Hypothalamus (tissue), 51 donors: ENCODE measurements around the gene TMCO6.

ENCODE experiments used
- DNase-seq, 51 donors: peaks; one replicate each; lab custom pipeline; 2025; lab: John Stamatoyannopoulos, UW

The TMCO6 gene

GRCh38 chr5:140672455-140673186, 33.4 kb downstream of the TMCO6 start:
- DNase-seq: peak in 7 of 51 donors; percentile 1 to 28 (median 8)

GRCh38 chr5:140673187-140673976, 34.1 kb downstream of the TMCO6 start, which contains the start of gene DND1:
DND1 (minus strand) TSS chr5:140673576; CDS start chr5:140673542, 34 bp downstream.
- no peak for DNase-seq

GRCh38 chr5:140674211-140674610, 35.0 kb downstream of the TMCO6 start:
- DNase-seq: no peak

GRCh38 chr5:140674629-140675028, 35.4 kb downstream of the TMCO6 start:
- no peak for DNase-seq

GRCh38 chr5:140677947-140678346, 38.7 kb downstream of the TMCO6 start:
- no peak for DNase-seq

GRCh38 chr5:140678993-140679392, 39.7 kb downstream of the TMCO6 start:
- DNase-seq: no peak

- no peak for DNase-seq
Observed at GRCh38 chr5:140690376-140690932, 51.2 kb downstream of the TMCO6 start.

GRCh38 chr5:140690941-140691924, 52.0 kb downstream of the TMCO6 start, which contains the start of the genes HARS1 and HARS2:
HARS1 (minus strand) TSS chr5:140691370; CDS start chr5:140691304, 66 bp downstream.
HARS2 (plus strand) TSS chr5:140691455; CDS start chr5:140691649, 194 bp downstream.
- DNase-seq: peak; percentile 12 to 94 (median 86)

GRCh38 chr5:140694276-140694675, 55.0 kb downstream of the TMCO6 start:
- DNase-seq: no peak
